Measurements from ENCODE around the gene GNPTAB.

- no peak for TF ChIP-seq POLR2A (IDR thresholded peaks at IDR 0.05)
- no peak for TF ChIP-seq CTCF (IDR thresholded peaks at IDR 0.05)
These were observed 10.3 kb upstream of the GNPTAB start for GRCh38 chr12:101841069-101841468.
